Ishikawa (cell line): ENCODE data around the gene PBX3.

Experiments used
- CEBPB ChIP-seq: IDR thresholded peaks from 2 replicates; pipeline ENCODE4 v1.6.1; 2012
- CREB1 ChIP-seq: IDR thresholded peaks from 2 replicates; pipeline ENCODE4 v1.6.1; 2012; ENCODE audit warnings: low read depth
- EGR1 ChIP-seq: IDR thresholded peaks from 2 replicates; pipeline ENCODE4 v1.6.1; 2012
- EP300 ChIP-seq: IDR thresholded peaks from 2 replicates; pipeline ENCODE4 v1.6.1; 2012; ENCODE audit warnings: borderline replicate concordance
- FOXM1 ChIP-seq: IDR thresholded peaks from 2 replicates; pipeline ENCODE4 v1.6.1; 2012; ENCODE audit warnings: low read depth, borderline replicate concordance
- MAX ChIP-seq: IDR thresholded peaks from 2 replicates; pipeline ENCODE4 v1.6.1; 2012
- RAD21 ChIP-seq: IDR thresholded peaks from 2 replicates; pipeline ENCODE4 v1.6.1; 2012; ENCODE audit warnings: low read depth
- REST ChIP-seq: IDR thresholded peaks from 2 replicates; pipeline ENCODE4 v1.6.1; 2012; ENCODE audit warnings: low read depth, mild to moderate bottlenecking
- TAF1 ChIP-seq: IDR thresholded peaks from 2 replicates; pipeline ENCODE4 v1.6.1; 2012; ENCODE audit warnings: low read depth, mild to moderate bottlenecking
- TEAD4 ChIP-seq: IDR thresholded peaks from 2 replicates; pipeline ENCODE4 v1.6.1; 2012
- USF1 ChIP-seq: IDR thresholded peaks from 2 replicates; pipeline ENCODE4 v1.6.1; 2012
- YY1 ChIP-seq: IDR thresholded peaks from 2 replicates; pipeline ENCODE4 v1.6.1; 2012; ENCODE audit warnings: low read depth
- ZBTB7A ChIP-seq: IDR thresholded peaks from 2 replicates; pipeline ENCODE4 v1.6.1; 2012; ENCODE audit warnings: low read depth

- TF ChIP-seq RAD21 (no peak), MAX (no peak), FOXM1 (no peak), EP300 (no peak), CEBPB (no peak), REST (no peak), ZBTB7A (no peak), TAF1 (no peak), TEAD4 (no peak), YY1 (no peak), USF1 (no peak), EGR1 (no peak), CREB1 (no peak)
Measured at GRCh38 chr9:125960626-125961025, 213.5 kb downstream of the PBX3 start.
